K562 (cell line): ENCODE results near the gene HIRIP3. TPM values are rescaled to one million over a fixed set of nuclear protein-coding genes. Genes with fewer than 3 reads are reported as not detected.

Experiments used
- ATAC-seq: fragments of 200-7000 bp; cut with Tn5 transposase; 3 replicates; pipeline ENCODE4 v1.9.1; 2020; ENCODE audit warnings: moderate library complexity
- BruUV-seq: library from RNA; stranded (reverse); fragments of 400-500 nt; replicated peaks from 2 replicates; lab custom pipeline; 2021; lab: Mats Ljungman, UMichigan
- CTCF ChIA-PET: fragments of 300-600 bp; formaldehyde crosslinking; extraction: SDS; loops from one replicate; lab custom pipeline; 2021; ENCODE audit warnings: low intra/inter-chr PET ratio; lab: Yijun Ruan, JAX
- POLR2A ChIA-PET: fragments of 300-600, 350-650 bp; sonication (Branson Sonifier 250); formaldehyde crosslinking; extraction: SDS; loops from one replicate; lab custom pipeline; 2021; ENCODE audit warnings: antibody characterized with exemption, inconsistent platforms; lab: Yijun Ruan, JAX
- DNase-seq, 4 experiments: peaks; one replicate each; pipeline versions ENCODE4 v3.0.0 to v3.0.0-alpha.2; 2011 to 2018; ENCODE audit warnings: low spot score in 3 of 4, mixed read lengths in 3 of 4; ENCODE audit errors: extremely low read depth in 1 of 4
- FAIRE-seq: peaks from 2 replicates; lab custom pipeline; 2011; peaks lifted over from hg19 to GRCh38; lab: Jason Lieb, UNC
- H2AFZ ChIP-seq: 2 replicates; pipeline ENCODE4 v1.6.0; 2011; ENCODE audit warnings: low read depth, low read length, control low read depth, inconsistent platforms
- H3K27ac ChIP-seq: fragments of 200-600 bp; 3 replicates; pipeline ENCODE4 v1.8.0; 2011; ENCODE audit warnings: low read depth, mild to moderate bottlenecking, control low read depth, inconsistent platforms, low read length, moderate library complexity, mixed read lengths; ENCODE audit errors: extremely low read depth
- H3K27me3 ChIP-seq, 2 experiments: fragments of 300-600 bp in 1 of 2; 2 replicates in 1 of 2; 3 replicates in 1 of 2; pipeline versions ENCODE4 v1.6.0 to v1.8.0; 2011; ENCODE audit warnings: inconsistent platforms in 2 of 2, low read length in 2 of 2, mild to moderate bottlenecking in 1 of 2, mixed read lengths in 1 of 2, moderate library complexity in 1 of 2; ENCODE audit not compliant: control insufficient read depth in 2 of 2, insufficient read depth in 2 of 2
- H3K36me3 ChIP-seq: fragments of 300-600 bp; 3 replicates; pipeline ENCODE4 v1.8.0; 2011; ENCODE audit warnings: mild to moderate bottlenecking, low read length, inconsistent platforms; ENCODE audit not compliant: control insufficient read depth, insufficient read depth
- H3K4me1 ChIP-seq, 2 experiments: fragments of 200-600 bp in 1 of 2; replicated peaks in 1 of 2; 2 replicates in 1 of 2; 3 replicates in 1 of 2; pipeline versions ENCODE4 v1.5.1 to v1.8.0; 2011; ENCODE audit warnings: inconsistent platforms in 2 of 2, low read length in 2 of 2, mild to moderate bottlenecking in 1 of 2, mixed read lengths in 1 of 2, moderate library complexity in 1 of 2; ENCODE audit not compliant: control insufficient read depth in 2 of 2, insufficient read depth in 2 of 2
- H3K4me2 ChIP-seq: 2 replicates; pipeline ENCODE4 v1.6.1; 2011; ENCODE audit warnings: low read length, control low read depth, inconsistent platforms, mixed read lengths; ENCODE audit not compliant: insufficient read depth
- H3K4me3 ChIP-seq: fragments of 200-600 bp; sonication (generic), shearing (Covaris generic); 2 replicates; pipeline ENCODE4 v1.5.1; 2016; ENCODE audit warnings: control low read depth, inconsistent platforms
- H3K79me2 ChIP-seq: fragments of 200-600 bp; 3 replicates; pipeline ENCODE4 v1.8.0; 2011; ENCODE audit warnings: low read length, inconsistent platforms; ENCODE audit not compliant: control insufficient read depth, insufficient read depth
- H3K9ac ChIP-seq, 2 experiments: 2 replicates each; pipeline versions ENCODE4 v1.6.0 to v1.6.1; 2011; ENCODE audit warnings: low read depth in 2 of 2, low read length in 2 of 2, control low read depth in 1 of 2, inconsistent platforms in 1 of 2, mild to moderate bottlenecking in 1 of 2, mixed read lengths in 1 of 2; ENCODE audit not compliant: insufficient read depth in 1 of 2
- H3K9me1 ChIP-seq: one replicate; pipeline ENCODE4 v1.6.0; 2011; ENCODE audit warnings: inconsistent platforms, mild to moderate bottlenecking, low read length, moderate library complexity; ENCODE audit not compliant: control insufficient read depth, insufficient read depth
- H3K9me3 ChIP-seq: replicated peaks from 2 replicates; pipeline ENCODE4 v1.5.1; 2011; ENCODE audit warnings: low read depth, low read length, inconsistent platforms; ENCODE audit not compliant: control insufficient read depth, insufficient read depth
- H4K20me1 ChIP-seq: replicated peaks from 2 replicates; pipeline ENCODE4 v1.6.1; 2011; ENCODE audit warnings: low read length, inconsistent platforms, mixed read lengths; ENCODE audit not compliant: control insufficient read depth, insufficient read depth
- ATF3 ChIP-seq, 2 experiments: fragments of 450-650 bp in 1 of 2; sonication (generic) in 1 of 2; formaldehyde crosslinking in 1 of 2; IDR thresholded peaks in 1 of 2; conservative IDR thresholded peaks in 1 of 2; 2 replicates each; pipeline versions ENCODE4 v1.6.1 to v1.8.1; 2016 to 2023; ENCODE audit warnings: mild to moderate bottlenecking in 2 of 2, moderate library complexity in 2 of 2, inconsistent platforms in 1 of 2, missing genetic modification reagents in 1 of 2
- BHLHE40 ChIP-seq: IDR thresholded peaks from 2 replicates; pipeline ENCODE4 v1.6.1; 2011; ENCODE audit warnings: low read length, improper control_type of control experiment
- CTBP1 ChIP-seq: fragments of 450-650 bp; IDR thresholded peaks from 2 replicates; pipeline ENCODE4 v1.6.1; 2016; ENCODE audit warnings: borderline replicate concordance
- EGR1 ChIP-seq: fragments of 450-650 bp; conservative IDR thresholded peaks from 2 replicates; pipeline ENCODE4 v1.6.1; 2017; ENCODE audit warnings: mild to moderate bottlenecking
- ETV5 ChIP-seq: sonication (generic); formaldehyde crosslinking; IDR thresholded peaks from 2 replicates; pipeline ENCODE4 v1.4.0; 2020; ENCODE audit warnings: low read depth, mild to moderate bottlenecking, missing genetic modification reagents
- HNRNPLL ChIP-seq: fragments of 200-400 bp; formaldehyde crosslinking; IDR thresholded peaks from 2 replicates; pipeline ENCODE4 v1.6.1; 2017; ENCODE audit warnings: low read length, low read depth, mild to moderate bottlenecking; ENCODE audit not compliant: poor library complexity, severe bottlenecking
- KDM2B ChIP-seq: fragments of 250-450 bp; sonication (Bioruptor Pico); IDR thresholded peaks from 2 replicates; pipeline ENCODE4 v1.8.0; 2021; ENCODE audit warnings: mild to moderate bottlenecking, moderate library complexity
- NR3C1 ChIP-seq: sonication (generic); formaldehyde crosslinking; IDR thresholded peaks from 2 replicates; pipeline ENCODE4 v1.8.1; 2022; ENCODE audit warnings: missing genetic modification reagents
- SAFB2 ChIP-seq: fragments of 200-400 bp; formaldehyde crosslinking; IDR thresholded peaks from 2 replicates; pipeline ENCODE4 v1.6.1; 2018; ENCODE audit warnings: borderline replicate concordance, low read length, low read depth, moderate library complexity; ENCODE audit not compliant: severe bottlenecking
- SMAD4 ChIP-seq: fragments of 250-450 bp; sonication (Bioruptor Pico); conservative IDR thresholded peaks from 2 replicates; pipeline ENCODE4 v1.8.0; 2021; ENCODE audit warnings: inconsistent platforms, mild to moderate bottlenecking, moderate library complexity
- SMARCA4 ChIP-seq: fragments of 450-650 bp; IDR thresholded peaks from 2 replicates; pipeline ENCODE4 v1.6.1; 2016
- ZNF263 ChIP-seq: sonication (generic); formaldehyde crosslinking; IDR thresholded peaks from 2 replicates; pipeline ENCODE4 v1.8.0; 2022; ENCODE audit warnings: mild to moderate bottlenecking, missing genetic modification reagents, borderline replicate concordance
- ZNF277 ChIP-seq: fragments of 250-450 bp; sonication (Bioruptor Pico); IDR thresholded peaks from 2 replicates; pipeline ENCODE4 v1.8.0; 2022; ENCODE audit warnings: inconsistent platforms, mild to moderate bottlenecking, moderate library complexity, borderline replicate concordance
- ZNF316 ChIP-seq: fragments of 450-650 bp; IDR thresholded peaks from 2 replicates; pipeline ENCODE4 v1.6.1; 2016
- WGBS: fragments of 100-300 bp; shearing (Covaris generic); methylation state at CpG from one replicate; pipeline ENCODE4 v1.1.6; 2016; ENCODE audit warnings: low coverage, mixed read lengths; ENCODE audit not compliant: insufficient coverage; ENCODE audit errors: missing lambda C conversion rate; 5-methylcytosine and 5-hydroxymethylcytosine counted together
- in situ Hi-C: fragments of 300-500 bp; cut with MboI; formaldehyde crosslinking; loops from 4 replicates; pipeline ENCODE4 v1.15.0; 2018; ENCODE audit warnings: inconsistent platforms, mixed read lengths
- intact Hi-C: fragments of 100-400 bp; cut with micrococcal nuclease; formaldehyde crosslinking; loops from 2 replicates; pipeline ENCODE4 v1.14.2; 2022
- polyA plus RNA-seq, 8 experiments: library from polyadenylated mRNA; depleted of rRNA in 4 of 8; stranded (reverse) in 5 of 8; unstranded in 3 of 8; fragments of >200 nt; fragmentation: Nextera tagmentation in 2 of 8; fragmentation: Illumina TruSeq in 1 of 8; extraction: Ambion mirVana in 2 of 8; extraction: Trizol in 1 of 8; gene quantifications; 2 replicates each; pipeline versions ENCODE4 v1.2.1 to v1.2.3, GENCODE V29; 2011 to 2014; ENCODE audit warnings: inconsistent platforms in 1 of 8, missing spikeins in 1 of 8
- total RNA-seq, 7 experiments: library from RNA; depleted of rRNA in 6 of 7; stranded (reverse); fragments of >200 nt in 6 of 7; fragmentation: Illumina TruSeq in 2 of 7; extraction: Trizol in 2 of 7; gene quantifications; 2 replicates each; pipeline versions ENCODE4 v1.2.1 to v1.2.3, GENCODE V29; 2011 to 2021; ENCODE audit warnings: low replicate concordance in 1 of 7

The HIRIP3 gene
- total and polyA plus RNA-seq, 9 of the 15 experiments (the other 6 are each of a cell fraction or from before 2014, with no cell fraction given), result 3.3 to 38.2 (median 18.2) TPM

GRCh38 chr16:29994600-29995323 lies 655 bp downstream of the HIRIP3 start:
- no peaks in the 10 kb centered on the region for H3K27me3 ChIP-seq
- TF ChIP-seq HNRNPLL, result peak; percentile 97
- TF ChIP-seq ZNF316, result 0 out of 2 replicates have a peak, but pooled peaks have one; percentile 3
- TF ChIP-seq SMAD4 (CRISPR knock-in tag), result no peak
- 0 out of 2 replicates have a peak, but pooled peaks have one; percentile 44 for TF ChIP-seq CTBP1
- no peak for TF ChIP-seq SMARCA4
- no peak for TF ChIP-seq SAFB2
- TF ChIP-seq NR3C1 (CRISPR knock-in tag), result 0 out of 2 replicates have a peak, but pooled peaks have one; percentile 46
- no peak for TF ChIP-seq ATF3 (IDR thresholded peaks at IDR 0.05)
- no peak for TF ChIP-seq ATF3 (CRISPR knock-in tag; conservative IDR thresholded peaks at IDR 0.05)
- TF ChIP-seq ETV5 (CRISPR knock-in tag), result peak; percentile 4; the same call in 1 of the 2 replicates
- no peak for TF ChIP-seq ZNF277 (CRISPR knock-in tag)
- no peak for TF ChIP-seq EGR1
- TF ChIP-seq BHLHE40, result 0 out of 2 replicates have a peak, but pooled peaks have one; percentile 10
- TF ChIP-seq KDM2B (CRISPR knock-in tag), result peak; percentile 29; the same call in 1 of the 2 replicates
- no peak for TF ChIP-seq ZNF263 (CRISPR knock-in tag)
- H3K36me3 ChIP-seq, result peaks cover 58% of the 10 kb centered on the region
- H3K4me2 ChIP-seq, result peak overlapping the region; percentile 96
- FAIRE-seq (peak; percentile 79), ATAC-seq (peak; percentile 79), DNase-seq (peak; percentile 80 to 90 (median 86))
- ChIA-PET CTCF (no interaction called here), POLR2A (interaction anchor here (0.7 to 4.2 kb wide), 7 partner anchors 15 to 147 kb away, joined by 3 to 20 read pairs (median 3); no protein-coding TSS in a partner anchor)
- no peaks in the 10 kb centered on the region for H3K9me1 ChIP-seq
- BruUV-seq, result no TSS peak
- intact Hi-C loops (loop anchor here (5.0 kb wide), 1 partner anchor 67 kb away; the partner anchor contains the start of gene KCTD13), in situ Hi-C loops (no loop called here)
- peak overlapping the region; percentile 97 to 100 for H3K9ac ChIP-seq
- H2AFZ ChIP-seq, result peak overlapping the region; percentile 98
- WGBS, result 14% methylated on average over 19 of the region's 24 CpGs
- peak overlapping the region; percentile 80 for H3K4me3 ChIP-seq
- no peaks in the 10 kb centered on the region for H4K20me1 ChIP-seq
- H3K27ac ChIP-seq, result peak overlapping the region; percentile 100
- H3K4me1 ChIP-seq, result peaks cover 16 to 48% of the 10 kb centered on the region in 2 experiments; a peak in 4 of 5 replicates
- peaks cover 15% of the 10 kb centered on the region for H3K79me2 ChIP-seq
- no peaks in the 10 kb centered on the region for H3K9me3 ChIP-seq
